Renal pelvis (tissue), 12 donors: Measurements from ENCODE around the gene CDH10. TPM values are rescaled to one million over a fixed set of nuclear protein-coding genes. Genes with fewer than 3 reads are reported as not detected.

ENCODE experiments used
- DNase-seq: peaks from one replicate; pipeline ENCODE4 v3.0.0-alpha.2; 2013
- long read RNA-seq, 16 experiments: transcript quantifications; one replicate each; lab custom pipeline, GENCODE V29; 2026
- polyA plus RNA-seq, 3 donors: library from polyadenylated mRNA; unstranded; fragments of 120-200 nt; gene quantifications; one replicate each; pipeline ENCODE4 v1.2.1, GENCODE V29; 2013; ENCODE audit not compliant: insufficient read length in 3 of 3

CDH10 gene
- 1 to 10 TPM; 4.8 to 7.6 (median 6.3) TPM for polyA plus RNA-seq
- long read RNA-seq, donor 1: 0 reads
- long read RNA-seq, donor 2: 0 reads
- long read RNA-seq, donor 3, partial matches to known transcripts: 0 of 2 reads
- long read RNA-seq, donor 3, other reads (novel, unspliced or antisense): 0 of 2 reads
- long read RNA-seq, donor 4: 0 reads
- long read RNA-seq, donor 5: 0 reads
- long read RNA-seq, donor 6: 0 reads
- long read RNA-seq, donor 7, partial matches to known transcripts: 0 of 1 reads
- long read RNA-seq, donor 7, other reads (novel, unspliced or antisense): 0 of 1 reads
- long read RNA-seq, donor 8: 0 reads
- long read RNA-seq, donor 9: 0 reads
- long read RNA-seq, donor 10, partial matches to known transcripts: 0 of 1 reads
- long read RNA-seq, donor 10, other reads (novel, unspliced or antisense): 0 of 1 reads
- long read RNA-seq, donor 11, partial matches to known transcripts: 0 of 1 reads
- long read RNA-seq, donor 11, other reads (novel, unspliced or antisense): 0 of 1 reads
- long read RNA-seq, donor 12, partial matches to known transcripts: 0 of 4 reads
- long read RNA-seq, donor 12, other reads (novel, unspliced or antisense): 0 of 4 reads
- long read RNA-seq, donor 13: 0 reads
- long read RNA-seq, donor 14, partial matches to known transcripts: 0 of 4 reads
- long read RNA-seq, donor 14, other reads (novel, unspliced or antisense): 0 of 4 reads
- long read RNA-seq, donor 15: 0 reads
- long read RNA-seq, donor 16, partial matches to known transcripts: 0 of 3 reads
- long read RNA-seq, donor 16, other reads (novel, unspliced or antisense): 0 of 3 reads

- DNase-seq: peak; percentile 84
Observed at GRCh38 chr5:24644761-24645160, at the start of gene CDH10. Gene CDH10, minus strand, starts transcription at chr5:24644978. Its CDS starts 51,488 bp downstream, at chr5:24593490.

- no peak for DNase-seq
Observed at GRCh38 chr5:24693609-24694008, 48.8 kb upstream of the CDH10 start.

GRCh38 chr5:24691074-24691473, 46.3 kb upstream of the CDH10 start:
- no peak for DNase-seq

DNA sequence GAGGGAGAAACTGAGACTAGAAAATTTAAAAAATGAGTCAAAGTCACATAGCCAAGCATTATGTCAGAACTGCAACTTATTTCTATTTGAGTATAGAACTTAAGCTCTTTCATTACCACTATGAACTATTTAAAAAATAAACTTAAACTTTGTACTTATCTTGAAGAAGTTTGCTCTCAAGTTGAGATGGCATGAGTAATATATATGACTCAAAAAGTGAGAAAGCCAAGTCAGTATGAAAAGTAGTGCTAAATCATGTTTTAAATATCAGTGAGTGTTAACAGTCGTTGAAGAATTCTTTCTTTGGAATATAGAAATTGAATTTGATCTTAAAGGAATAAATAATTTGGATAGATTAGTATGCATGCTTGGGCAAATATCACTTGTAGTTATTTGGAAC, 36.3 kb upstream of the CDH10 start:
- no peak for DNase-seq

- DNase-seq: no peak
Observed at GRCh38 chr5:24668050-24668449, 23.3 kb upstream of the CDH10 start.

- DNase-seq: no peak
Observed at GRCh38 chr5:24649531-24649930, 4.8 kb upstream of the CDH10 start.

GRCh38 chr5:24646915-24647314, 2.1 kb upstream of the CDH10 start:
- no peak for DNase-seq

- no peak for DNase-seq
Observed at GRCh38 chr5:24645483-24645882, 705 bp upstream of the CDH10 start.

GRCh38 chr5:24643880-24644279, 898 bp downstream of the CDH10 start:
- no peak for DNase-seq

DNA sequence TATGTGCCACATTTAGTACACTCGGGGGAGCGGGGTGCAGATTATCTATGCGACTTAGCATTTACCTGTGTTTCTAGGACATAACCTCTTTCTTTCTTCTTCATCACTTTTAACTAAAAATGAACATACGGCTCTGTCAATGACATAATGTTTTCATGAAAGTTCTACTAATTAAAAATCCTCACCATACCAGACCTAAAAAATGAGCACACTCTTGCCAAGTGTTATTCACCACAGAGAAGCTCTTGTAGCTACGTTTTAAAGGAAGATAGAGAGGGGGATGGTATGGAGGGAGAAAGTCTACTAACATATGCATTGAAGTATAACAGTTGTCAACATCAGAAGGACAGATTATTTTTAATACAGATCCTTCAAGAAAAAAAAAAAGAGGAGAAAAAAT, 1.6 kb downstream of the CDH10 start:
- no peak for DNase-seq

GRCh38 chr5:24642022-24642421, 2.8 kb downstream of the CDH10 start:
- no peak for DNase-seq

- no peak for DNase-seq
Observed at GRCh38 chr5:24635209-24635608, 9.6 kb downstream of the CDH10 start.

DNA sequence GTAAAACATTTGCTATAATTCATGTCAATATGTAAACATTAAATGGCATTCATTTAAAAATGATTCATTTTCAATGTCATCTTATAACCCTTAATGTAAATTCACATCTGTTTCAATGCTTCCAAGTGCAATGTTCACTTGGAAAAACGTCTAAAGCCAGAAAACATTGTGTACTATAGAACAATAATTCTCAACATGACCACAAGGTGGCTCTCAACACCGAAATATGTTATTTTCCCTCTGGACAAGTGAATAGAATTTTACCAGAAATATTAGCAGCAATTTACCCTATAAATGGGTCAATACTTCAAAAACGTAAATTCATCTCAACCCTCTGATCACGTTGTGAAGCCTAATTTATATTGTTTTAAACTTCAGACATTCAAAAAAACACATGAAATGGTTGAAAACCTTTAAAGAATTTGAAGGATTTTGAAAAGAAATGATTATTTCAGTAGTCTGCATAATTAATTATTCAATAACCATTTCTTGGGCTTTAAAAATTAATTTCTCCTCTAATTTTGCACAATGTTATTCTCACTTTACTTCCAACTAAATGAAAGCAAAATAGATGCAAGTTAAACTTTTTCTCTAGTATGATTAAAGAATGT, 11.0 kb downstream of the CDH10 start:
- DNase-seq: peak; percentile 37

- no peak for DNase-seq
Observed at GRCh38 chr5:24632353-24632752, 12.4 kb downstream of the CDH10 start.

DNA sequence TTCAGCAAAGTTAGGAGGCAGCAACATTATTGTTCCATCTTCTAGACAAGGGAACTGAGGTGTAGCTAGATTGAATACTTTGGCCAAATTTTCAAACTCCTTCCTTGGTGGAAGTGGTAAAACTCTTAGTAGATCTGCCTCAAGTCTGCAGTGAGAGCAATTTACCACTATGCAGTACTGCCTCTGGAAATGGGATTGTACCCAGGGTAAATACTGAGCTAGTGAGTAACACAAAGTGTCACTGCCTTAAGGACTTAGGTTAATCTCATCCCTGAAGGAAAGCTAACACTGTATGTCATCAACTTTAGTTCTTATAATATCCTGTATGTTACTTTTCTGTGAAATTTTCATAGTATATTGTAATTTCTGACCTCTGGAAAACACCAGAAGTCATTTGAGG, 13.9 kb downstream of the CDH10 start:
- DNase-seq: no peak

DNA sequence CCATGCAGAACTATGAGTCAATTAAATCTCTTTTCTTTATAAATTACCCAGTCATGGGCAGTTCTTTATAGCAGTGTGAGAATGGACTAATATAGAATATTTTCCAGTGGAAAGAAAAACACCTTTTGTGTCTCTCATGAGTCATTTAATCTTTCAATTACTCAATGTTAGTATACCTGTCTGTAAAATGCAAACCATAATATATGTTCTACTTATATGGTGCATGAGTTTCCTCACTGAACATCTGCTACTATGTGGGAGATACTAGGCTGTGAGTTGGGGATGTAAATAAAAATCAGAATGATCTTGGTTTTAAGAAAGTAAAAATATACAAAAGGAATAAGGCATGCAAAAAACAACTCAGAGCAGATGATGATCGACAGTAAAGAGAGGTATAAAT, 15.0 kb downstream of the CDH10 start:
- DNase-seq: no peak

GRCh38 chr5:24624872-24625271, 19.9 kb downstream of the CDH10 start:
- no peak for DNase-seq

- no peak for DNase-seq
Observed at GRCh38 chr5:24623624-24624023, 21.2 kb downstream of the CDH10 start.

DNA sequence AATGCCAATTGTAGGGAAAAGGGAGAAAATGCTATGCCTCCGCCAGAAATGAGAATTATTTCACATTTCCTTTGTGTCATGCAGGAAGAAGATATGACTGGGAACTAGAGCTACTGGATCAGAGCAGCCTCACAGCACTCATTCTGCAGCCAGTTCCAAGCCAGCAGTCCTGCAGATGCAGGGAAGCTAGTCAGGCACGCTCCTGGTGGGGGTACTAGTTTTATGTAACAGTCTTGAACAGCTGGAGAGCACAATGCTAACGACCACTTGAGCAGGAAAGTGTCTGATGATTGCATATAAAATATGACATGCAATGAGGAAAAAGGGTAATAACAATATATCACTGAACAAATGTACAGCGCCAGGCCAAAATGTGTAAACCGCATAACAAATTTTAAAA, 21.7 kb downstream of the CDH10 start:
- DNase-seq: peak; percentile 54

GRCh38 chr5:24621792-24622191, 23.0 kb downstream of the CDH10 start:
- peak; percentile 27 for DNase-seq

- no peak for DNase-seq
Observed at GRCh38 chr5:24616566-24616965, 28.2 kb downstream of the CDH10 start.

DNA sequence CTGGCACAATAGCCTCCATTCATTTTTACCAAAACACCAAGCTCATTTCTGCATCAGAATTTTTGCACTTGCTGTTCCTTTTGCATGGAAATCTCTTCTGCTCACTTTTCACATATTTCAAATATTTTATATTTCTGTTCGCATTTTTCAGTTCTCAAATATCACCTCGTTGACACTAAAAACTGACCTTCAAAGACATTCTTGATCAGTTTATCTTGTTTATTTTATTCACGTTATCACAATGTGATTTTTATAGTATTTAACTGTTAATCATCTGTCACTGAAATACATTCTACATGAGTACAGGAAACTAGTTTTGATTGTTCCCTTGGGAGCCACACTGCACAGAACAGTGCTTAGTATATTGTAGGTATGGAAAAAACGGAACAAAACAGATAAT, 29.6 kb downstream of the CDH10 start:
- no peak for DNase-seq

DNA sequence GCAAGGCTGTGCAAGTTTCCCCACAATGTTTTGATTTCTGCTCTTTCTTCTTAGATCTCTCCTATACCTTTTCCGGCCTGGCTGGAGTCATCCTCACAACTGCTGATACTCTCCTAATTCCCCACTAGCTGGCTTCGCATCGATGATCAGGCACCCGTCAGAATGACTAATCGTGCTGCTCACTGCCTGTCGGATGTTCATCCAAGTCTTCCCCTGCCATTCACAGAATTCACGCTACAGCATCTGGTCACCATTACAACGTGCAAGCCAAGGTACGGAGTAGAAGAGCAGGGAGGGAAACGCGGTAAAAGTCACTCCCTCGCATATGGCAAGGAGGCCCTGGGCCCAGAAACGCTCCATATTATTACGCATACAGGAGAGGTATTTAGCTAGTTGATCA, 35.1 kb downstream of the CDH10 start:
- no peak for DNase-seq
